ENCODE results near the gene TMCO1.
"Not testable (repeated sequence)": the region's sequence is repeated elsewhere in the genome, so short reads cannot be mapped to it uniquely, and the experiment has no call there.

TMCO1 gene

DNA sequence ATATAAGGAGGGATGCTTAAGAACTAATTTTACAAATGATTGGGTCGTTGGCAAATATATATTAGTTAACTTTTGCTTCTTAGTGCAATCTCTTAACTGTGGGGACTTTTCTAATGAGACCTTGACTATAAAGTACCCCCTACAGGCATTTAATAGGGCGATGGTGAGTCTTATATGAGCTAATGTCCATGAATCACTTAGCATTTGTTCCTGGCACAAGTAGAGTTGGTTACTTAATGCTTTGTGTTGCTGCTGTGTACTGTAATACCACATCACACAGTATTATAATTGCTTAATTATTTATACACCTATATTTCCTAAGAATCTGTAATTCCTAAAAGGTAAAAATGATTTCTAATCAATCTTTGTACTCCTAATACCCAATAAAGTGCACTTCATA lies 25.3 kb upstream of the TMCO1 start:
- H3K4me3 ChIP-seq: no peak overlapping the region
- H3K27ac ChIP-seq: no peak overlapping the region
- H3K9ac ChIP-seq (ENCODE audit: insufficient read length): no peak overlapping the region
- no peak for DNase-seq (ENCODE audit: low read depth, low spot score)
- H3K9me3 ChIP-seq (ENCODE audit: low read depth, low read length): no peaks in the 10 kb centered on the region
- no peak for TF ChIP-seq FOXP2 (optimal IDR thresholded peaks at IDR 0.05; ENCODE audit: control extremely low read depth, extremely low read length, insufficient read depth)
- no peak for TF ChIP-seq EZH2 (IDR thresholded peaks at IDR 0.05)
- TF ChIP-seq POLR2AphosphoS5 (IDR thresholded peaks at IDR 0.05; ENCODE audit: borderline replicate concordance, low read depth, low read length): no peak
- no peaks in the 10 kb centered on the region for H3K36me3 ChIP-seq (ENCODE audit: insufficient read depth, low read length)

DNA sequence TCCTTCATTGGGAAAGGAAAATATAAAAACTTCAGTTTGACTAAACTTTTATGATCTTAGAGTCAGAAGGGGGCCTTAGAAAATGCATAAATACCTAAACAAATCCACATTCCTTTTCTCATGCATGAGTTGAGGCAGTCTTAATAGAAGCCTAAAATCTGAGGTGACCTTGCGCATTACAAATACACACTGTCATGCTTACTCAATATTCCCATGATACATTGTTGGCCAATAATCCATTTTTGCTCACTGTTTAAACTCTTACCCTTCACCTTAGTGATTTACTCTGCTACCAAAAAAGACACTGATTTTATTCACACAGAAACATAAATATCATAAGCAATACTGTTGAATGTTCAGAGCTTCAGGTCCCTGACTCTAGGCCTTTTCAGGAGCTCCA lies 19.1 kb upstream of the TMCO1 start:
- H3K36me3 ChIP-seq (ENCODE audit: insufficient read depth, low read length): no peaks in the 10 kb centered on the region
- no peak overlapping the region for H3K9ac ChIP-seq (ENCODE audit: insufficient read length)
- no peaks in the 10 kb centered on the region for H3K9me3 ChIP-seq (ENCODE audit: low read depth, low read length)
- no peak for DNase-seq (ENCODE audit: low read depth, low spot score)
- no peak overlapping the region for H3K4me3 ChIP-seq
- no peak overlapping the region for H3K27ac ChIP-seq
- no peak for TF ChIP-seq POLR2AphosphoS5 (IDR thresholded peaks at IDR 0.05; ENCODE audit: borderline replicate concordance, low read depth, low read length)
- TF ChIP-seq EZH2 (IDR thresholded peaks at IDR 0.05): no peak
- TF ChIP-seq FOXP2 (optimal IDR thresholded peaks at IDR 0.05; ENCODE audit: control extremely low read depth, extremely low read length, insufficient read depth): no peak

DNA sequence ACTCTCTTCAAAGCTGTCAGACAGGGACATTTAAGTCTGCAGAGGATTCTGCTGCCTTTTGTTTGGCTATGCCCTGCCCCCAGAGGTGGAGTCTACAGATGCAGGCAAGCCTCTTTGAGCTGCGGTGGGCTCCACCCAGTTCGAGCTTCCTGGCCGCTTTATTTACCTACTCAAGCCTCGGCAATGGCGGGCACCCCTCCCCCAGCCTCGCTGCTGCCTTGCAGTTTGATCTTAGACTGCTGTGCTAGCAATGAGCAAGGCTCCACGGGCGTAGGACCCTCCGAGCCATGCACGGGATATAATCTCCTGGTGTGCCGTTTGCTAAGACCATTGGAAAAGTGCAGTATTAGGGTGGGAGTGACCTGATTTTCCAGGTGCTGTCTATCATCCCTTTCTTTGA lies 14.9 kb upstream of the TMCO1 start:
- not testable (repeated sequence) for H3K27ac ChIP-seq; H3K9ac ChIP-seq (ENCODE audit: insufficient read length); DNase-seq (ENCODE audit: low read depth, low spot score)

DNA sequence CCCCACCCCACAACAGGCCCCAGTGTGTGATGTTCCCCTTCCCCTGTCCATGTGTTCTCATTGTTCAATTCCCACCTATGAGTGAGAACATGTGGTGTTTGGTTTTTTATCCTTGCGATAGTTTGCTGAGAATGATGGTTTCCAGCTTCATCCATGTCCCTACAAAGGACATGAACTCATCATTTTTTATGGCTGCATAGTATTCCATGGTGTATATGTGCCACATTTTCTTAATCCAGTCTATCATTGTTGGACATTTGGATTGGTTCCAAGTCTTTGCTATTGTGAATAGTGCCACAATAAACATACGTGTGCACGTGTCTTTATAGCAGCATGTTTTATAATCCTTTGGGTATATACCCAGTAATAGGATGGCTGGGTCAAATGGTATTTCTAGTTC lies 9.5 kb upstream of the TMCO1 start:
- H3K9ac ChIP-seq (ENCODE audit: insufficient read length); H3K9me3 ChIP-seq (ENCODE audit: low read depth, low read length); H3K27ac ChIP-seq; H3K4me3 ChIP-seq; H3K36me3 ChIP-seq (ENCODE audit: insufficient read depth, low read length); DNase-seq (ENCODE audit: low read depth, low spot score): not testable (repeated sequence)

More for the DNA sequence above, 14.9 kb upstream of the TMCO1 start:
- not testable (repeated sequence) for H3K36me3 ChIP-seq (ENCODE audit: insufficient read depth, low read length); H3K4me3 ChIP-seq; H3K9me3 ChIP-seq (ENCODE audit: low read depth, low read length)

DNA sequence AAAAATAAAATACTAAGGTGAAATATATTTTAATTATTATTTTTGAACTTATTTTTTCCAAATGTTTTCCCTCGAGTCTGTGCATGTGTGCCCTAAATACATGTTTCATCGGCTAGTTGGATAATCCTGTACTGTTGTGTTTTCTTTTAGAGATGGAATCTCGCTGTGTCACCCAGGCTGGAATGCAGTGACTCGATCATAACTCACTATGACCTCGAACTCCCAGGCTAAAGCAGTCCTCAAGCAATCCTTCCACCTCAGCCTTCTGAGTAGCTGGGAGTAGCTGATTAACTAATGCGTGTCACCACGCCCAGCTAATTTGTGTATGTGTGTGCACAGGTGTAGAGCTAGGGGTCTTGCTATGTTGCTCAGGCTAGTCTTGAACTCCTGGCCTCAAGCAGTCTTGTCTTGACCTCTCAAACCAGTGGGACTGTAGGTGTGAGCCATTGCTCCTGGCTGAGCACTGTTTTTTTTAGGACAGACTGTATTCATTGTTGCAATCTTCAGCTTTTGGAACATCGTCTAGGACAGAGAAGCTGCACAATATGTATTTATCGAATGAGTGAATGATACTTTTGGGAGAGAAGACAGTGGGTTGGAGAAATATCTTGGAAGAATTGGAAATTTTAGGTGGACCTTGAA lies 4.8 kb upstream of the TMCO1 start:
- Histone ChIP-seq H3K4me3 (no peak overlapping the region), H3K9me3 (ENCODE audit: low read depth, low read length) (no peaks in the 10 kb centered on the region), H3K36me3 (ENCODE audit: insufficient read depth, low read length) (no peaks in the 10 kb centered on the region), H3K27ac (no peak overlapping the region), H3K9ac (ENCODE audit: insufficient read length) (no peak overlapping the region)
- no peak for DNase-seq (ENCODE audit: low read depth, low spot score)
- TF ChIP-seq EZH2 (IDR thresholded peaks at IDR 0.05) (no peak), POLR2AphosphoS5 (IDR thresholded peaks at IDR 0.05; ENCODE audit: borderline replicate concordance, low read depth, low read length) (no peak), FOXP2 (optimal IDR thresholded peaks at IDR 0.05; ENCODE audit: control extremely low read depth, extremely low read length, insufficient read depth) (no peak)

DNA sequence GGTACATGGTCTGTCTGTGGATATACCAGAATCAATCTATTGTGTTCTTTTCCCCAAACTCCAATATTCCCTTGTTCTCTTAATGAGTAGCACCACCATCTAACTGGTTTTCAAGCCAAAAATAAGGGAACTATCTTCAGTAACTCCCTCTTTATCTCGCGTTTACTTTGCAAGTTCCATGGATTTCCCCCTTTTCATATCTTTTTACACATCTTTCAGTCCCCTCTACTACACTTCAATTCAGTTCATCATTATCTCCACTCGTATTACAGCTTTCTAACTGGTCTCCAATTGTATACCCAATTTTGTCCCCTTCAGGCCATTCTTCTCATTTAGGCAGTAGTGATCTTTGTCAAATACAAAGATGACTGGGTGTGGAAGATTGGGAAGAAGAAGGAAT lies 4.1 kb upstream of the TMCO1 start:
- Histone ChIP-seq H3K9ac (ENCODE audit: insufficient read length) (no peak overlapping the region), H3K4me3 (no peak overlapping the region), H3K27ac (no peak overlapping the region), H3K9me3 (ENCODE audit: low read depth, low read length) (no peaks in the 10 kb centered on the region), H3K36me3 (ENCODE audit: insufficient read depth, low read length) (peaks cover under 1% of the 10 kb centered on the region; the same call in 1 of the 2 replicates)
- TF ChIP-seq POLR2AphosphoS5 (IDR thresholded peaks at IDR 0.05; ENCODE audit: borderline replicate concordance, low read depth, low read length) (no peak), FOXP2 (optimal IDR thresholded peaks at IDR 0.05; ENCODE audit: control extremely low read depth, extremely low read length, insufficient read depth) (no peak), EZH2 (IDR thresholded peaks at IDR 0.05) (no peak)
- DNase-seq (ENCODE audit: low read depth, low spot score): no peak

DNA sequence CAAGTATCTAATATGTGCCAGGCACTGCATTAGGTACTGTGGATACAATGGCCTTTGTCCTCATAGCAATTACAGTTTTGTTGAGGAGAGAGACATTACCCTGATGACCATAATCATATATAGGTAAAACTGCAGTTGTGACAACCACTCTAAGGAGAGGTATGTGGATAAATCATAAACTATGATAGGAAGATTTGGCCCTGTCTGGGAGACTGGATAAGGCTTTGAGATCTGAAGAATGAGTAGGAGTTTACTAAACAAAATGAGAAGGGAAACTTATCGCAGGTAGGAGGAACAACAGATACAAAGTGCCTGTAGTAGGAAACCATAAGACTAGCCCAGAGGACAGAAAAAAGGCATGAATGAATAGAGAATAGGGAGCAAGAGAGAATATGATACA lies 4.4 kb downstream of the TMCO1 start:
- no peak for DNase-seq (ENCODE audit: low read depth, low spot score)
- Histone ChIP-seq H3K36me3 (ENCODE audit: insufficient read depth, low read length) (peaks cover 40% of the 10 kb centered on the region), H3K9ac (ENCODE audit: insufficient read length) (no peak overlapping the region)

DNA sequence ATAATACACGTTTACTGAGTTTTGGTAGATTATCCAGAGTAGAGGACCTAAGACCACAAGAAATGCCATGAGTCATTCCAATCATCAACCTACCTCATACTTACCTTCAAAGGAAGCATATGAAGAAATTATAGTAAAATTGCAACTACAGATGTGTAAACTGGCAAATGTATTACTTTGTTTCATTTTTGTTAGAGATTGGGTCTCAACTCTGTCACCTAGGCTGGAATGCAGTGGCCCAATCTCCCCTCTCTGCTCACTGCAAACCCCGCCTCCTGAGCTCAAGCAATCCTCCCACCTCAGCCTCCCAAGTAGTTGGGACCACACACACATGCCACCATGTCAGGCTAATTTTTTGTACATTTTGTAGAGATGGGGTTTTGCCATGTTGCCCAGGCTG lies 5.2 kb downstream of the TMCO1 start:
- Histone ChIP-seq H3K9ac (ENCODE audit: insufficient read length) (no peak overlapping the region), H3K9me3 (ENCODE audit: low read depth, low read length) (no peaks in the 10 kb centered on the region), H3K27ac (no peak overlapping the region), H3K4me3 (no peak overlapping the region), H3K36me3 (ENCODE audit: insufficient read depth, low read length) (peaks cover 41% of the 10 kb centered on the region)
- TF ChIP-seq EZH2 (IDR thresholded peaks at IDR 0.05) (no peak), POLR2AphosphoS5 (IDR thresholded peaks at IDR 0.05; ENCODE audit: borderline replicate concordance, low read depth, low read length) (no peak), FOXP2 (optimal IDR thresholded peaks at IDR 0.05; ENCODE audit: control extremely low read depth, extremely low read length, insufficient read depth) (no peak)
- DNase-seq (ENCODE audit: low read depth, low spot score): no peak

More for the DNA sequence above, 4.4 kb downstream of the TMCO1 start:
- no peaks in the 10 kb centered on the region for H3K9me3 ChIP-seq (ENCODE audit: low read depth, low read length)
- no peak overlapping the region for H3K4me3 ChIP-seq
- no peak for TF ChIP-seq FOXP2 (optimal IDR thresholded peaks at IDR 0.05; ENCODE audit: control extremely low read depth, extremely low read length, insufficient read depth)
- no peak for TF ChIP-seq EZH2 (IDR thresholded peaks at IDR 0.05)
- no peak for TF ChIP-seq POLR2AphosphoS5 (IDR thresholded peaks at IDR 0.05; ENCODE audit: borderline replicate concordance, low read depth, low read length)
- H3K27ac ChIP-seq: no peak overlapping the region

DNA sequence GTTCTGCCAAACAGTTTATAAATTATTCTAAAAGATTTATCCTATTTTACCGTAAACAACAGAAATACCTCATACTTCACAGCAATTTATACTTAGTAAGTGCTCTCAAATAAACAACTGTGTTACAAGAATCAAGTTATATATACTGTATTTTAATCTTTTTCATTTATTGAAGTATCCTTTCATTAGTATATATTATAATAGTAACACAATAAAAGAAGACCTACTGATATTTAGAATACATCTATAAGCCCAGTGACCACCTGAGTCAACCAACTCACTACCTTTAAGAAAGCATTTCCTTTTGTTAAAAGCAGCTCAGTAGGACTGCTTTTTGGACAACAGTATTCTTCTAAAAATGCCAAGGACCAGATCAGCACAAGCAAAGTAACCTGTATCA lies 5.9 kb downstream of the TMCO1 start:
- H3K27ac ChIP-seq: no peak overlapping the region
- no peak overlapping the region for H3K9ac ChIP-seq (ENCODE audit: insufficient read length)
- H3K4me3 ChIP-seq: no peak overlapping the region
- no peaks in the 10 kb centered on the region for H3K9me3 ChIP-seq (ENCODE audit: low read depth, low read length)
- H3K36me3 ChIP-seq (ENCODE audit: insufficient read depth, low read length): peaks cover 48% of the 10 kb centered on the region
- DNase-seq (ENCODE audit: low read depth, low spot score): no peak
- TF ChIP-seq POLR2AphosphoS5 (IDR thresholded peaks at IDR 0.05; ENCODE audit: borderline replicate concordance, low read depth, low read length) (no peak), EZH2 (IDR thresholded peaks at IDR 0.05) (no peak)

Data from SK-N-MC (cell line).